Stimulated activated CD4-positive, alpha-beta T cell treated with anti-CD3 and anti-CD28 coated beads, Interleukin-1b, Interleukin-23, amount 100 ng/mL, for 48 hours (primary cell): ENCODE data around the gene INPP4B.
"Not testable (repeated sequence)": the region's sequence is repeated elsewhere in the genome, so short reads cannot be mapped to it uniquely, and the experiment has no call there.

Experiments
- DNase-seq: peaks from one replicate; pipeline ENCODE4 v3.0.0-alpha.2; 2020

INPP4B gene

DNA sequence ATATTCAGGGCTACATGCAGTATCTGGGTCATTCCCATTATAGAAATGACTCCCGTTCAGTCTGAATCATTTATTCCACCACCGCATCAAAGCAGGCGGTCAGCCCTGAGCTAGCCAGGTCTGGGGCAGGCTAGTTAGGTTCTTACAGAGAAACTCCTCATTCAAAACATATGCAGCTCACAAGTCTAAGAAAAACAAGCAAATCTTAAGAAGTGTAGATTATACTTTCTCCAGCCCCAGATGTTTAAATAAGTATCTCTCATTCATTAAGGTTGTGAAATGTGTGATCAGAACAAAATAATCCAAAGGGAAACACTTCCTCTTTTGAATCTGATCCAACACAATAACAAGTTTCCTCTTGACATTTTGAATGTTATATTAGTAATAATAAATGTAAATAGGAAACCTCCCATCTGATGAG lies 441.9 kb downstream of the INPP4B start:
- DNase-seq, result peak; percentile 80

DNA sequence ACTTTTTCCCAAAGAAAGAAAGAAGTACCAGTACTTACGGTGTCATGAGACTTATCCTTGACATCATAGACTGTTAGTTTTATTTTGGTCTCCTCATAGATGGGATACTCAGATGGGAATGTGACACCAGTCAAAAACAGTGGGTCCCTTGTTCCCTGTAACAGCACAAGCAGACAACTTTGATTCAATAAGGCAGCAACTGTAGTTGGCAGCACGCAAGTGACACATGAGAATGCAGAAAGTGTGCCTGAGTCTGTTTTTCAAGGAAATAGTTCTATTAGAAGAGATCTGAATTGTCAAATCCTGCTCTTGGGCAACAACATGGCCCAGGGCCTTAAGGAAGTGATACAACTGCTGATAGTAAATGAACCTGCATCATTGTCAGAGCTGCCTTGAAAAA lies 443.2 kb downstream of the INPP4B start:
- DNase-seq, result no peak

DNA sequence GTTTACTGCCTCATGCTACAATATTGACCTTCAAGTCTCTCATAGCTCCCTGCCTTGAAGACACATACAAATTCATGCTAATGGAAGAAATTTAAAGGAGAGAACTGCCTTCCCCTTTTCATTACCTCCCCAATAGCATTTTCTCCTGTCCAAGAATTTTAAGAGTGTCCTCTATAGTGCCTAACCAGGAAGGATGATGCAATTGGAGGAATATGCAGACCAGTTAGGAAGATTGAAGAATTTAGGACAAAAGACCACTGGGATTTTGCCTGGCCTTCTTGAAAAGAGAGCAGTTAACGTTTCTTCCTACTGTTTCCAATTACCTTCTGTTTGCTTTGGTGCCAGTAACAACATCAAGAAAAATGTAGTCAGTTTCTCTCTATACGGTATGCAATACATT lies 443.9 kb downstream of the INPP4B start:
- no peak for DNase-seq

DNA sequence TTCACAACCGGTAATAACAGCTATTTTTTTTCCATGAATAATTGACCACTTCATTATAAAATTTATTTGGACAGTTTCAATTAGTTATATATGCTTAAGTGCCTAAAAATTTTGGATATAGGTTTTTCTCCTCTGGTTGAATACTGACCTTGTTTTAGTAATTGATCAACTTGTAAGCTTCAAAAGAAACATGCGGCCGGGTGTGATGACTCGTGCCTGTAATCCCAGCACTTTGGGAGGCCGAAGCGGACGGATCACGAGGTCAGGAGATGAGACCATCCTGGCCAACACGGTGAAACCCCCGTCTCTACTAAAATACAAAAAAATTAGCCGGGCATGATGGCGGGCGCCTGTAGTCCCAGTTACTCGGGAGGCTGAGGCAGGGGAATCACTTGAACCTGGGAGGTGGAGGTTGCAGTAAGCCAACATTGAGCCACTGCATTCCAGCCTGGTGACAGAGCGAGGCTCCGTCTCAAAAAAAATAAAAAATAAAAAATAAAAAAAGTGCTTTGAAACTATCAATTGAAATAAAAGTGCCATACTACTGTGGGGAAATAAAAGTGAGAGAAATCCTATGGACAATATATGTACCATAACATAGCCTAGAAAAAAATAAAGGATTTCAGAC lies 448.6 kb downstream of the INPP4B start:
- not testable (repeated sequence) for DNase-seq

DNA sequence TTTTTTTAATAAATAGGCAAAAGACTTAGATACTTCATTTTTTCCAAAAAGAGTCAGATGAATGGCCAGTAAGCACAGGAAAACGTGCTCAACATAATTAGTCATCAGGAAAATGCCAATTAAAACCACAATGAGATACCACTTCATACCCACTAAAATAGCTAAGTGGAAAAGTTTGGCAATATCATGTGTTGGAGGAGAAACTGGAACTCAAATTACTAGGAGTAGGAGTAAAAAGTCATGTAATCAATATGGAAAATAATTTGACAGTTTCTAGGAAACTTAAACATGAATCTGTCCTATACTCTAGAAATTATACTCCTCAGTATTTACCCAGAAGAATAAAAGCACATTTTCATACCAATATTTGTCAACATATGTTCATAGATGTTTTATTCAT lies 449.8 kb downstream of the INPP4B start:
- no peak for DNase-seq

DNA sequence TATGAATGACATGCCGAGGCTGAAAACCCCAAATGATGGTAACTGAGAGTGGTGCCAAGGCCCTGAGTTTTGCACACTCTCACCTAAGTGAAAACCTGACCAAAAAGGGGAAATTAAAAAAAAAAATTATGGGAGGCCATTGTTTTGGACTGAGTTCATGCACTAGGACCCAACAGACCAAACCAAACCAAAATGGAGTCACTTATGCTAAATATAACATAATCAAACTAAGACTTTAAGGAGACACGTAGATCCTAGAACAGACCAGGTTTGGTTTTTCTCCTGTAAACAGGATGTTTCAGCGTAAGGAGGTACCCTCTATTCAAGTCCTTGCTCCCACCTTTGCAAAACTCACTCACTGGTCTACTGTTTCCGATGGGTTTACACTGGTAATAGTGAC lies 453.0 kb downstream of the INPP4B start:
- no peak for DNase-seq

DNA sequence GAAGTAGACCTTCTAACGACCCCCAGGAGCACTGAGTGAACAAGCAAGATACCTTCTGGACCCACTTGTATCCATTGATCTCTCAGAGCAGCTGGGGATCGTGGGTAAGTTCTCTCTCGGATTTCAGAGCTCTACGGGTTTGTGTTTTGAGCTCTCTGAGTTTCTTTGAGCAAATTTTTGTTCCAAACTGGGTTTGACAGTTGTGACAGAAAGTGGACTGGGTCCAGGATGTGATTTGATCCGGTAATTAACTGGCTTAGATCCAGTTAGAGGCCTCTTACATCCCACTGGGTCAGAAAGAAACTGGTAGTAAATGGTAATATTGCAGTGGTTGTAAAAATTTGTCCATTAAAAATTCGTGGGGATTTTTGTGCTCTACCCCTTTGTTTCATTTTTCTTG lies 459.2 kb downstream of the INPP4B start:
- DNase-seq, result no peak

DNA sequence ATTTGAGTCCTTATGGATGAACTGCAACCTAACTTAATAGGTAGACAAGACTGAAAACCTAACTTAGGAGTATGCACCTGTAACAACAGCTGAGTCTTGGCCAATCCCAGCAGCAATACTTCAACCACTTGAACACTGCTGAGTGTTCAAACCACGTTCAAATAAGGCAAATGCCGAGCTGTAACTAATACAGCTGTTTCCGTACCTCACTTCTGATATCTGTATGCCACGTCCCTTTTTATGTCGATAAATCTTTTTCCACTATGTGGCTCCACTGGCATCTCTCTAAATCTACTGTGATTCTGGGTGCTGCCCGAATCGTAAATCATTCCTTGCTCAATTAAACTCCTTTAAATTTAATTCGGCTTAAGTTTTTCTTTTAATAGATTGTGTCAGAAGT lies 459.7 kb downstream of the INPP4B start:
- DNase-seq, result no peak

DNA sequence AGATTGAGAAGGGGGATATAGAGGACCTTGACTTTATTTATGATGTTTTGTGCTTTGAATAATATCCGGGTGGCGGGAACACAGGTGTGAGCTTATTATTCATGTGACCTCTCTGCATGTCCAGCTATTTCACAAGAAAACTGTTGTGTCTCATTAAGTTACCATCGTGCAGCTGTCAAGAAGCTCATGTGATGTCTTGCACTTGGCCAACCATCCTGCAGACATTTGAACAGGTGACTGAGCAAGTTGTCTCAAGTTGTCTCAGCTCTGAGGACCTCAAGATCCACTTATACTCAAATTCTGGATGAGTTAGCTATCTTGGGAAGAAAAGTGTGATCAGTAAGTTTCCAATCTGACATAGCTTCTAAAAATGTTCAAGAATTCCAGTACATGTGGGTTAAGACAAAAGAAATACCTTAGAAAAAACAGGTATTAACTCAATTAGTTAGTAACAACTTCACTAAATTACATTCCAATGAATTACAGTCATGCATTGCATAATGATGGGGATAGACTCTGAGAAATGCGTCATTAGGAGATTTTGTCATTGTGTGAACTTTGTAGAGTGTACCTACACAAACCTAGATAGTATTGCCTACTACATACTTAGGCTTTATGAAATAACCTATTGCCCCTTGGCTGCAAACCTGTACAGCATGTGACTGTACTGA lies 462.2 kb downstream of the INPP4B start:
- DNase-seq, result no peak

DNA sequence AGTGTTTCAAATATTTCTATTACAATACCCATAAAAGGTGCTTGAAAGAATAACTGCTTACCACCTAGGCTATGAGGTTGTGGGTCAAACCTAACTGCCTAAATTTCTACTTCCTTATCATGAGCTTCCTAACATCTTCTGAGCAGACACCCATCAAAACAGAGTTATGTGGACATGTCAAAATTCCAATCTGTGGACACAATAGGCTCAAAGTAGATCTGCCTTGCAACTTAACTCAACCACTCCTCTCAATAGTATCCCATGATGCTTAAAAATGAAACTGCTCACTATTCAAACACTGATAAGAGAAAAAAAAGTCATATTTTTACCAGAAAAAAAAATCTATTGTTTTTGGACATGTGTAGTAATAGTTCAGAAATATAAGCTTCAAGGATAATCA lies 462.7 kb downstream of the INPP4B start:
- no peak for DNase-seq

DNA sequence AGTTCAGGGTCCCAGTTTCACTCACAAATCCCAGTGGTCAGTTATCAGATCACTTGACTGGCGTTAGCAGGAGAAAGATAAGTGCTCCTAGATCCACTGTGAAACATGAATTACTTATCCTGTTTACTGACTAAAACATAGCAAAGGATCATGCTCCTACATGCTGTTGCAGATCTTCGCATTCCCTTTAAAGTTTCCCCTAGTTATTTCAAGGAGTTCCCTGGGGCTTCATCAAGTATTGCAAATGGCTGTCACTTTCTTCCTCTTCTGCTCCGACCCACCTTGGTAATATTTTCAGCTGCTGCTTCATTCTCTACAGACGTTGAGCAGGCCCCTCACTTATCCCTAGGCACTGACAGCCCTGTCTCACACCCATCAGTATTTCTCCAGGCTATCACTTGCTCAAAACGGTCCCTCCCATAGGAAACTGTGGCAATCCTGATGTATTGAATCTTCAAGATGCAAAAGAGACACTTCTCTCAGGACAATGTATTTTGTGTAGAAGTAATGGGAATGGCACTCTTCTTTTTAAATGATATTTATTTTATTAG lies 466.0 kb downstream of the INPP4B start:
- DNase-seq, result no peak

DNA sequence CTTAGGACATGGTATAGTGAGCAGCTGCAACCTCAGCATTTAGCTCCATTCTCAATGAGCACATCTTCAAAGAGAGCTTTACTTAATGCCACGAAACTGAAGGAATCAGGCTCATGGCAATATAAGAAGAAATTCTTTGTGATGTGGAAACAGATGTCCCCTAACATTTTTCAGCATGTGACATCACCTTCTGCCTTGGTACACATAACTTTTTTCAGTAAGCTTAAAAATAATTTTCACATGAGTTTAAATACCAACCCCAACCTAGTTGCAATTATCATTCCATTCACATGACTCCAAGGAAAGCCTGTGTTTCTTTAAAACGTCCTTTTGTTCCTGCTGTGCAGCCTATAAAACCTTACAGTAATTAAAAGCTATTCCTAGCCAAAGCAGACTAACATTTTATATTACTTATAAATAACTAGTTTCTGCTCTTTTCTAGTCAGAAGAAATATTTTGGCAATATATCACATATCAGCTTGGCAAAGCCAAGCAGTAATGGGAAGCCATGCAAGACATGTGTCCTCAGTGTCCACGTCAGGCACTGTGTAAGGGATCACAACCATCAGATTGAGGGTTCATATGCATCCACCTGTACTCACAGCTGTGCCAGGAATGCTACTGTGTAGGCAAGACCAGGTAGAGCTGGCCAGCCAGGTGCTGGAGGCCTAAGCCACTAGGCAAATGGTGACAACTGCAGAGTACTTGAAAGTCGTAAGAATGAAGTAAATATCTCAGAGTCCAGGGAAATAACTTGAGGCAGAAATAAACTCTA lies 466.6 kb downstream of the INPP4B start:
- no peak for DNase-seq

DNA sequence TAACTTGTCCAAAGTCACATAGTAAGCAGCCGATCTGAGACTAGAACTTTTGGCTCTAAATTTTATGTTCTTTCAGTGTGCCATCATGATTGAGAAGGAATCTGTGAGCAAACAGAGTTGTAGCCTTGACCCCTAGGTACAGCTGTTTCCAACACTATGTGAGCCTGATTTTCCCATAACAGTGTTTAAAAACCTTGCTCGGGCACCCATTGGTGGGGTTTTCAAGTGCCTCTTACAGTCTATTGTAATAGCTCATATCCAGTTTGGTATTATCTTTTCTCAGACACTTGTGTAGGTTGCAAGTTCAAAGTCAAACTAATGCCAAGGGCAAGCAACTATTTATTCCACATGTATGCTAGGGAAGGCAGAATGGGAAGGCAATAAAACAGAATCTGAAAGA lies 467.9 kb downstream of the INPP4B start:
- no peak for DNase-seq

DNA sequence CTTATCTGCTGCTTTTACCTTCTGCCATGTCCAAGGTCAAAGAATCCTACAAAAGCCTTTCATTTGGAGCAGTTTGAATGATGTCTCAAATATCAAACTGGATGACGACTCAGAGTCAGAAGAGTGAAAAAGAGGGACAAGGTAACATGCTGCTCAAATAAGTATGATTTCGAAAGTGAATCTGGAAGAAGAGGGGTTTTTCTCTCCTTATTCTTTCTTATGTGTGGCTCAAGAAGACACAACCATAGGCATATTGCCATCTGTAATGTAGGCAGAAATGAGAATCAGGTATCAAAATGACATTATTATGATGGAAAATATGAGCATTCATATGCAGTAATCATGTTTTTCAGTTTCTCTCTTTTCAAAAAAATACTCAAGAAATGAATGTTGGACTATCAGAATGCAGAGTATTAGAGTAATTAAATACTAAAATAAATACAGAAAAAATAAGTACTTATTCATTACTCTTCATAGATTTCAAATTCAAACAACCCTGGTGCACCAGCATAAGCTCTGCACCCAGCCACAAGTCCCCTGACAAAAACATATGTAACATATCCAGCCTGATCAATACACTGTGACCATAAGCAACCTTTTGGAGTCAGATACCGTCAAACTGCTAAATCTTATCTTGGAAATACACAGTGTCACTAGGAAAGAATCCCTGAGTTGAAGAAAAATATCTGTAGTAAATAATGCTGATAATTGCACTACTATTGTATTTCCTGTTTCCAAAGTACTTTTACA lies 468.6 kb downstream of the INPP4B start:
- DNase-seq, result no peak

DNA sequence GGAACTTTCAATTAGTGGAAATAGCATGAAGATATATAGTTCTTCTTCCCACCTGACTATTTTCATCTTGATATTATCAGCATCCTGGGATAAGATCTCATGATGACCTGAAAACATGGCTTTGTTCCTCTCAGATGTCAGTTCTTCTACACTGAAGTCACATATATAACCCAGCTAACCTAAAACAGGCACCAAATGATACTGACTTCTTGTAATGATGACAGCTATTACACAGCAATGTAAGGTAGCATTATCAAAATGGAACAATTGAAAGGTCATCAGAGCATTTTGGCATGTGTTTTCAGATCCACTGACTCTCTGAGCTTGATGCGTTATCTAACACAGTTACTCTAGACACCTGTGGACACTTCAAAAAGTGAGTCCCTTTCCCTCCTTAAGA lies 469.9 kb downstream of the INPP4B start:
- DNase-seq, result no peak

DNA sequence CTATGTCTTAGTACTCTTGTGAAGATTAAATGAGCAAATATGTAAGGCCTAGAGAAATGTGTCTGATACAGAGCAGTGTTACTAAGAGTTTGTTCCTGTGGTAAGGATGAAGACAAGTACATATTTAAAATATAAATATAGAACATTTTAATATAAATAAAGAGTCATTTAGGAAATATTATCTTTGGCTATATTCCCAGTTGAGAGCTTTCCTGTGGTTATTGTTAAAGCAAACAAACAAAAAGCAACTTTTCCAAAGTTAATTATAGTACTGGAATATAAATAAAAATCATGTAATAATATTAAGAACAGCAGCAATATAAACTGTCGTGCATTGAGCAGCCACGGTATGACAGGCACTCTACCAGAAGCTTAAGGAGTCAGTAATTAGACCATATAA lies 472.5 kb downstream of the INPP4B start:
- DNase-seq, result no peak

DNA sequence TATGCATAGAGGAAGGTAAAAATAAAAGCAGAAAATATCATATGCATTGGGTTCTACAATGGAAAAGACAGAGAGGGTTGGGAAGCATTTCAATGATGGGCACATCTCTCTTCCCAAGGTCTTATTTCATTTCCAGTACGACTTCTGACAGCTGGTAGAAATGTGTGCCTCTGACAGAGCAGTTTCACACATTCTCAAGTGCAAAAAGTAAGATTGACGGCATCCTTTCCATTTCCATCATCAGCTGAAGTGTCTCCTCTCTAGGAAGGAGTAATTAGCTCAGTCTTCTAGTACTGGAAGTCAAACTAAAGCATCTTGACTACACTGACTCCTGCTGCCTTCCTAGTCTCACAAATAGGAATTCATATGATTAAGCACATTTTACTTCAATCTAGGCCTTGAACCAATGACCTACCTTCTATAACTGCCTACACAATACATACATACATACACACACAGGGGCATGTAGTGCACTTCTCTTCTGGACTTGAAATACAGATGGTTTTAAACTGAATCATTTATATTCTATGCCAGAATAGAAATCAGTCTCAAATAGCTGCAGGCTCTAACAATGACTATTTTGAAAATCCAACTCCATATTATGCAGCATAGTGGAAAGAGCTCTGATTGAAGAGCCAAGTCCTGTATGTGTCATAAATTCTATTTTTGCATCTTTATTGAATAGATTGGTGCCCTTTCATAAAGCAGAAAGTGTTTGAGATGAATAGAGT lies 473.4 kb downstream of the INPP4B start:
- DNase-seq, result no peak

DNA sequence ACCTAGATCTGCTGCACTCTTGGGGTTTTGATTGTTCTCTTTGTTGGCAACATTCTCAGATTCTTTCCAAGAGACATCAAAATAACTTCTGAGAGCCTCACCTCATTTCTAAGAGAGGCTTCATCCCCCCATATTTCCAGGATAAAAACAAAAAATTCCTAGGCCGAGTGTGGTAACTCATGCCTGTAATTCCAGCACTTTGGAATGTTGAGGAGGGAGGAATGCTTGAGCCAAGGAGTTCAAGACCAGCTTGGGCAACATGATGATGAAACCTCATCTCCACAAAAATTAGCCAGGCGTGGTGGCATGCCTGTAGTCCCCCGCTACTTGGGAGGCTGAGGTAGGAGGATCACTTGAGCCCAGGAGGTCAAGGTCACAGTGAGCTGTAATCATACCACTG lies 477.0 kb downstream of the INPP4B start:
- DNase-seq, result no peak

DNA sequence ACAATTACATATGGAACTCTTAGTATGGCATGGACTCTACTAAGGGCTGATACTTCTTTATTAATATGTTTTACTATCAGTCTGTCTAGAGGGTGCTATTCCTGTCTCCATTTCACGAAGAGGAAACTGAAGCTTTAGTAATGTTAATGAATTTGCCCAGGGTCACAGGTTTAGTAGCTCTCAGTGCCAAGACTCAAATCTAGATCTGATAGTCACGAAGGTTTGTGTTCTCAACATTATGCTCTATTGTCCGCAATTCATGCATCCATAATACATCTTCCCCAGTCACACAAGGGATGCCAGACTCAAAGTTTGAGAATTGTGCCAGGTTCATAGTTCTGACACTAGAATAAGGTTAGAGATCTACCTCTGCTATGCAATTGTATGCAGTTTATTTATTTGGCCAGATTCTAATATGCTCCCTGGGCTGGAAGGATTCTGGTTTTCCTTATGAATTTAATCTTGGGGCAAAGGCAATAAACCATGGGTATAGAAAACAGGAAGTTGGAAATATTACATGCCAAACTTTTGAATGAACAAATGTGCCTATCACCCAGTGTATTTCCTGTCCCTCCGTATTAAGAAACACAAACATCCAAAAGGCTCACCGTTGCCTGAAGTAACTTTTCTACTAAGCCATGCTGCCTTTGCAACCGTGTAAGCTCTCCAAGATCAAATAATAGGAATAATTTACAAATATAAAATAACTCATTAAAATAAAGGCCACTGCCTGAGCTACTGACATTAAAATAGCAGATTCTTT lies 478.5 kb downstream of the INPP4B start:
- DNase-seq, result no peak

DNA sequence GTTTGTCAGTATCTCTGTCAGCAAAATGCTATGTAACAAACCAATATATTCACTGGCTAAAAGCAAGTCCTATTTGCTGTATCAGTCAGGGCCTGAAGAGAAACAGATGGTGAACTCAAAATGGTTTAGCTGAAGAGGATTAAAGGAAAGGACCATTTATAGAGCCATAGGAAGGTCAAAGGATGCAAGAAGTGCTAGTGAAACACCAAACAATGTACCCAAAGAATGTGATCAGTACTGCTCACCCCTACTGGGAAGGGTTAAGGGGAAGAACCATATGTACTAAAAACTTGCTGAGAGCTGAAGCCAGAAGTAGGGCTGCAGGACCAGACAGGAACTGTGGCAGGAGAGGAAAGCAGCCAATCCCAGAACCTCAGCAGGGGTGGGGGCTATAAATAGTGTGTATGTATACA lies 479.3 kb downstream of the INPP4B start:
- DNase-seq, result no peak

DNA sequence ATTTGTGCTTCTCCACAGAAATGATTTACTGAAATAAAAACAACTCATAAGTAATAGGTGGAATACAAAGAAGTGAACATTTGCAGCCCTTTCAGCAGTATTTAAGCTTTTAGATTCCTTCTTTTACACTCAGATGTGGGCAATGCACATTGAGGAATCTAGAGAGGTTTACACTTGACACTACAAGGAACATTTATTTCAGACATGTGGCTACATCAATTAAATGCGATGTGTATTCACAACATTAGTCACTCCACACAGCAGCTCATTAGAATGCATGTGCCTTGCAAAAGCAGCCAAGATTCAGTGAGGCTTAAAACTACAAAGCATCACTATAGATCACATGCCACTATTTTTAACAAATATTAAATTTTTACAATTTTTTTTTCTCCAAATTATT lies 480.7 kb downstream of the INPP4B start:
- DNase-seq, result no peak

DNA sequence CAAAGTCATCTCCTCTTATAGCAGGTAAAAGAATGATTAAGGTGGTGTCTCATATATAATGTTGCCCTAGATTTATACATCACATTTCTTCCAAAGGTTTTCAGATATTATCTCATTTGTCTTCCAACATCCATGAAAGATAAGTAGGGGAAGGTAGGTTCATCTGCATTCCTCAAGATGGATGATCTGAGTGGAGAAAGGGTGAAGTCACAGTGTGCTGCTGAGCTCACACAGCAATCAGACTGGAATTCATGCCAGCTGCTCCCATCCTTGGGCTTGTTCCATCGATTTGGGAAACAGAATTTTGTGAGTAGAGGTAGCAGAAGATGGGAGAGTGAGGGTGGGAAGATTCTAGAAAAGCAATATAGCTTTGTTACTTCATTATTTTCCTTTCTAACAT lies 482.4 kb downstream of the INPP4B start:
- no peak for DNase-seq
